ENCODE results near the gene SRP9.

GRCh38 chr1:225772848-225773247 is 4.8 kb upstream of the SRP9 start:
- TF ChIP-seq, protein P1, sequence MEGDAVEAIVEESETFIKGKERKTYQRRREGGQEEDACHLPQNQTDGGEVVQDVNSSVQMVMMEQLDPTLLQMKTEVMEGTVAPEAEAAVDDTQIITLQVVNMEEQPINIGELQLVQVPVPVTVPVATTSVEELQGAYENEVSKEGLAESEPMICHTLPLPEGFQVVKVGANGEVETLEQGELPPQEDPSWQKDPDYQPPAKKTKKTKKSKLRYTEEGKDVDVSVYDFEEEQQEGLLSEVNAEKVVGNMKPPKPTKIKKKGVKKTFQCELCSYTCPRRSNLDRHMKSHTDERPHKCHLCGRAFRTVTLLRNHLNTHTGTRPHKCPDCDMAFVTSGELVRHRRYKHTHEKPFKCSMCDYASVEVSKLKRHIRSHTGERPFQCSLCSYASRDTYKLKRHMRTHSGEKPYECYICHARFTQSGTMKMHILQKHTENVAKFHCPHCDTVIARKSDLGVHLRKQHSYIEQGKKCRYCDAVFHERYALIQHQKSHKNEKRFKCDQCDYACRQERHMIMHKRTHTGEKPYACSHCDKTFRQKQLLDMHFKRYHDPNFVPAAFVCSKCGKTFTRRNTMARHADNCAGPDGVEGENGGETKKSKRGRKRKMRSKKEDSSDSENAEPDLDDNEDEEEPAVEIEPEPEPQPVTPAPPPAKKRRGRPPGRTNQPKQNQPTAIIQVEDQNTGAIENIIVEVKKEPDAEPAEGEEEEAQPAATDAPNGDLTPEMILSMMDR (IDR thresholded peaks at IDR 0.05), result no peak
- TF ChIP-seq POLR2A (IDR thresholded peaks at IDR 0.05) (no peak), POLR2AphosphoS5 (IDR thresholded peaks at IDR 0.05; ENCODE audit: insufficient read depth in 1 of 2, low read depth in 1 of 2) (no peak)
